Activated CD8-positive, alpha-beta memory T cell treated with anti-CD3 and anti-CD28 coated beads for 48 hours (primary cell): Measurements from ENCODE around the gene MPHOSPH8.
"Not testable (repeated sequence)": the region's sequence is repeated elsewhere in the genome, so short reads cannot be mapped to it uniquely, and the experiment has no call there.

Experiments used
- DNase-seq, 3 experiments: peaks; one replicate each; pipeline ENCODE4 v3.0.0-alpha.2; 2020; ENCODE audit warnings: low read depth in 2 of 3, low spot score in 2 of 3

Gene MPHOSPH8

GRCh38 chr13:19624265-19624664 is 9.2 kb upstream of the MPHOSPH8 start:
- no peak for DNase-seq

GRCh38 chr13:19632915-19633478 is 462 bp upstream of the MPHOSPH8 start:
- DNase-seq = no peak

- no peak for DNase-seq
Measured at GRCh38 chr13:19634256-19634740, 839 bp downstream of the MPHOSPH8 start.

- DNase-seq = not testable (repeated sequence)
Measured at GRCh38 chr13:19635926-19636325, 2.5 kb downstream of the MPHOSPH8 start.

GRCh38 chr13:19643652-19644051 is 10.2 kb downstream of the MPHOSPH8 start:
- DNase-seq = no peak

- DNase-seq = no peak
Measured at GRCh38 chr13:19645000-19645399, 11.5 kb downstream of the MPHOSPH8 start.

- no peak for DNase-seq
Measured at GRCh38 chr13:19646063-19646462, 12.6 kb downstream of the MPHOSPH8 start.

GRCh38 chr13:19650742-19651141 is 17.3 kb downstream of the MPHOSPH8 start:
- no peak for DNase-seq

GRCh38 chr13:19657872-19658591 is 24.6 kb downstream of the MPHOSPH8 start:
- DNase-seq = no peak

- DNase-seq = no peak
Measured at GRCh38 chr13:19658831-19659230, 25.4 kb downstream of the MPHOSPH8 start.

GRCh38 chr13:19661126-19661525 is 27.7 kb downstream of the MPHOSPH8 start:
- no peak for DNase-seq

- no peak for DNase-seq
Measured at GRCh38 chr13:19661561-19661960, 28.1 kb downstream of the MPHOSPH8 start.

- DNase-seq = no peak
Measured at GRCh38 chr13:19663416-19663979, 30.0 kb downstream of the MPHOSPH8 start.

- no peak for DNase-seq
Measured at GRCh38 chr13:19664481-19665230, 31.2 kb downstream of the MPHOSPH8 start.

GRCh38 chr13:19665427-19665859 is 32.0 kb downstream of the MPHOSPH8 start:
- DNase-seq = no peak

GRCh38 chr13:19668778-19669177 is 35.3 kb downstream of the MPHOSPH8 start:
- no peak for DNase-seq

- DNase-seq = no peak
Measured at GRCh38 chr13:19670147-19670546, 36.7 kb downstream of the MPHOSPH8 start.

GRCh38 chr13:19672990-19673389 is 39.5 kb downstream of the MPHOSPH8 start:
- DNase-seq = no peak

GRCh38 chr13:19673473-19674430 is 40.3 kb downstream of the MPHOSPH8 start:
- no peak for DNase-seq

GRCh38 chr13:19674898-19675297 is 41.4 kb downstream of the MPHOSPH8 start:
- DNase-seq = no peak

GRCh38 chr13:19676168-19676567 is 42.7 kb downstream of the MPHOSPH8 start:
- DNase-seq = no peak
